Measurements from ENCODE around the gene CELF4. TPM values are rescaled to one million over a fixed set of nuclear protein-coding genes. Genes with fewer than 3 reads are reported as not detected.
A peak's percentile ranks its signal among the peaks of the same experiment; 100 is the strongest.

Gene CELF4
- total RNA-seq, 8 experiments from 2014 or later = 3.0 to 59.9 (median 38.7) TPM

- peaks cover 58 to 62% of the 10 kb centered on the region in 2 donors for H3K4me1 ChIP-seq (replicated peaks in 1 of 2)
- H3K4me3 ChIP-seq = no peak overlapping the region
- in situ Hi-C loops (cut with MboI; ENCODE audit: low pct_unique_long_range_greater_than_20kb in 2 of 9, low sequenced_read_pairs in 9 of 9, unreplicated experiment in 9 of 9) = loop anchor here in 2 of 9 experiments (25.0 kb wide), 2 partner anchors 178 to 203 kb away; no protein-coding TSS in a partner anchor
- ATAC-seq (replicated peaks in 6 of 8) = peak in 5 of 8 experiments; percentile 44 to 72 (median 71)
- no peak overlapping the region for H3K27ac ChIP-seq
- 80 to 100% methylated on average over 1 of the region's 9 CpGs; no CpG with 5 or more reads in 8 of the 10 experiments for WGBS, 10 experiments
Observed at GRCh38 chr18:37540424-37541138, 25.0 kb downstream of the CELF4 start.

GRCh38 chr18:37539236-37539635 is 26.4 kb downstream of the CELF4 start:
- in situ Hi-C loops (cut with MboI; ENCODE audit: low pct_unique_long_range_greater_than_20kb in 2 of 9, low sequenced_read_pairs in 9 of 9, unreplicated experiment in 9 of 9) = loop anchor here in 2 of 9 experiments (10.0 to 25.0 kb wide), 3 partner anchors 94 to 202 kb away; no protein-coding TSS in a partner anchor
- peak in 1 of 8 experiments; percentile 5 for ATAC-seq (replicated peaks in 6 of 8)
- Histone ChIP-seq H3K4me3 (no peak overlapping the region), H3K27ac (no peak overlapping the region), H3K4me1 (replicated peaks in 1 of 2) (peaks cover 68 to 71% of the 10 kb centered on the region in 2 donors)
- WGBS, 10 experiments = 22 to 85% methylated on average over 4 of the region's 4 CpGs; no CpG with 5 or more reads in 8 of the 10 experiments

GRCh38 chr18:37538526-37539205 is 26.9 kb downstream of the CELF4 start:
- no peak overlapping the region for H3K27ac ChIP-seq
- peaks cover 70 to 72% of the 10 kb centered on the region in 2 donors for H3K4me1 ChIP-seq (replicated peaks in 1 of 2)
- in situ Hi-C loops (cut with MboI; ENCODE audit: low pct_unique_long_range_greater_than_20kb in 2 of 9, low sequenced_read_pairs in 9 of 9, unreplicated experiment in 9 of 9) = loop anchor here in 2 of 9 experiments (10.0 to 25.0 kb wide), 3 partner anchors 94 to 201 kb away; no protein-coding TSS in a partner anchor
- ATAC-seq (replicated peaks in 6 of 8) = peak in 7 of 8 experiments; percentile 24 to 66 (median 50)
- 10 to 43% (median 33%) methylated on average over 2 to 11 of the region's 17 CpGs; no CpG with 5 or more reads in 2 of the 10 experiments for WGBS, 10 experiments
- peak overlapping the region in 1 of 5 donors; percentile 6 for H3K4me3 ChIP-seq

- H3K27ac ChIP-seq = no peak overlapping the region
- 0 to 100% (median 20%) methylated on average over 1 to 5 of the region's 23 CpGs; no CpG with 5 or more reads in 3 of the 10 experiments for whole genome bisulfite sequencing, 10 experiments
- H3K4me1 ChIP-seq (replicated peaks in 1 of 2) = peaks cover 76 to 77% of the 10 kb centered on the region in 2 donors
- ATAC-seq (replicated peaks in 6 of 8) = peak; percentile 43 to 92 (median 64)
- in situ Hi-C loops (cut with MboI; ENCODE audit: low pct_unique_long_range_greater_than_20kb in 2 of 9, low sequenced_read_pairs in 9 of 9, unreplicated experiment in 9 of 9) = loop anchor here in 2 of 9 experiments (10.0 to 25.0 kb wide), 3 partner anchors 93 to 201 kb away; no protein-coding TSS in a partner anchor
- no peak overlapping the region for H3K4me3 ChIP-seq
Observed at GRCh38 chr18:37537868-37538525, 27.6 kb downstream of the CELF4 start.

- Histone ChIP-seq H3K27ac (no peak overlapping the region), H3K4me1 (replicated peaks in 1 of 2) (peaks cover 76 to 80% of the 10 kb centered on the region in 2 donors), H3K4me3 (no peak overlapping the region)
- peak in 1 of 8 experiments; percentile 6 for ATAC-seq (replicated peaks in 6 of 8)
- in situ Hi-C loops (cut with MboI; ENCODE audit: low pct_unique_long_range_greater_than_20kb in 2 of 9, low sequenced_read_pairs in 9 of 9, unreplicated experiment in 9 of 9) = loop anchor here in 2 of 9 experiments (10.0 to 25.0 kb wide), 3 partner anchors 92 to 199 kb away; no protein-coding TSS in a partner anchor
- 57 to 100% (median 71%) methylated on average over 1 to 5 of the region's 9 CpGs; no CpG with 5 or more reads in 2 of the 10 experiments for WGBS, 10 experiments
Observed at GRCh38 chr18:37536656-37537055, 28.9 kb downstream of the CELF4 start.

GRCh38 chr18:37535968-37536367 is 29.6 kb downstream of the CELF4 start:
- 0 to 100% (median 70%) methylated on average over 1 to 3 of the region's 4 CpGs; no CpG with 5 or more reads in 5 of the 10 experiments for WGBS, 10 experiments
- in situ Hi-C loops (cut with MboI; ENCODE audit: low pct_unique_long_range_greater_than_20kb in 2 of 9, low sequenced_read_pairs in 9 of 9, unreplicated experiment in 9 of 9) = loop anchor here in 2 of 9 experiments (10.0 to 25.0 kb wide), 3 partner anchors 91 to 199 kb away; no protein-coding TSS in a partner anchor
- Histone ChIP-seq H3K27ac (no peak overlapping the region), H3K4me1 (replicated peaks in 1 of 2) (peaks cover 75 to 80% of the 10 kb centered on the region in 2 donors), H3K4me3 (no peak overlapping the region)
- ATAC-seq (replicated peaks in 6 of 8) = peak in 3 of 8 experiments; percentile 3 to 41 (median 20)

- 30 to 76% (median 49%) methylated on average over 3 to 9 of the region's 9 CpGs; no CpG with 5 or more reads in 4 of the 10 experiments for WGBS, 10 experiments
- H3K4me1 ChIP-seq (replicated peaks in 1 of 2) = peaks cover 62 to 74% of the 10 kb centered on the region in 2 donors
- peak overlapping the region; percentile 27 to 47 for H3K27ac ChIP-seq
- ATAC-seq (replicated peaks in 6 of 8) = peak in 6 of 8 experiments; percentile 9 to 36 (median 28)
- H3K4me3 ChIP-seq = no peak overlapping the region
- in situ Hi-C loops (cut with MboI; ENCODE audit: low pct_unique_long_range_greater_than_20kb in 2 of 9, low sequenced_read_pairs in 9 of 9, unreplicated experiment in 9 of 9) = loop anchor here in 2 of 9 experiments (10.0 to 25.0 kb wide), 3 partner anchors 90 to 197 kb away; no protein-coding TSS in a partner anchor
Observed at GRCh38 chr18:37534627-37535026, 31.0 kb downstream of the CELF4 start.

- ATAC-seq (replicated peaks in 6 of 8) = peak in 5 of 8 experiments; percentile 29 to 59 (median 54)
- Histone ChIP-seq H3K27ac (peak overlapping the region; percentile 27 to 47), H3K4me1 (replicated peaks in 1 of 2) (peaks cover 55 to 67% of the 10 kb centered on the region in 2 donors), H3K4me3 (no peak overlapping the region)
- in situ Hi-C loops (cut with MboI; ENCODE audit: low pct_unique_long_range_greater_than_20kb in 2 of 9, low sequenced_read_pairs in 9 of 9, unreplicated experiment in 9 of 9) = loop anchor here in 2 of 9 experiments (10.0 to 25.0 kb wide), 3 partner anchors 89 to 197 kb away; no protein-coding TSS in a partner anchor
- 0 to 100% (median 58%) methylated on average over 1 to 13 of the region's 22 CpGs; no CpG with 5 or more reads in 3 of the 10 experiments for WGBS, 10 experiments
Observed at GRCh38 chr18:37533647-37534584, 31.7 kb downstream of the CELF4 start.

GRCh38 chr18:37532917-37533316 is 32.7 kb downstream of the CELF4 start:
- Histone ChIP-seq H3K4me1 (replicated peaks in 1 of 2) (peaks cover 47 to 57% of the 10 kb centered on the region in 2 donors), H3K4me3 (no peak overlapping the region), H3K27ac (no peak overlapping the region)
- WGBS, 10 experiments = 62 to 100% (median 93%) methylated on average over 2 to 7 of the region's 9 CpGs; no CpG with 5 or more reads in 3 of the 10 experiments
- in situ Hi-C loops (cut with MboI; ENCODE audit: low pct_unique_long_range_greater_than_20kb in 2 of 9, low sequenced_read_pairs in 9 of 9, unreplicated experiment in 9 of 9) = loop anchor here in 2 of 9 experiments (10.0 to 25.0 kb wide), 3 partner anchors 88 to 196 kb away; no protein-coding TSS in a partner anchor
- ATAC-seq (replicated peaks in 6 of 8) = no peak

- Histone ChIP-seq H3K4me3 (no peak overlapping the region), H3K4me1 (replicated peaks in 1 of 2) (peaks cover 29 to 38% of the 10 kb centered on the region in 2 donors), H3K27ac (no peak overlapping the region)
- WGBS, 10 experiments = 0 to 100% (median 78%) methylated on average over 1 to 3 of the region's 4 CpGs; no CpG with 5 or more reads in 3 of the 10 experiments
- in situ Hi-C loops (cut with MboI; ENCODE audit: low pct_unique_long_range_greater_than_20kb in 2 of 9, low sequenced_read_pairs in 9 of 9, unreplicated experiment in 9 of 9) = loop anchor here in 2 of 9 experiments (10.0 to 25.0 kb wide), 3 partner anchors 85 to 193 kb away; no protein-coding TSS in a partner anchor
- peak in 3 of 8 experiments; percentile 35 to 45 (median 36) for ATAC-seq (replicated peaks in 6 of 8)
Observed at GRCh38 chr18:37529863-37530262, 35.7 kb downstream of the CELF4 start.

- H3K4me3 ChIP-seq = no peak overlapping the region
- 51 to 100% (median 84%) methylated on average over 1 to 6 of the region's 6 CpGs; no CpG with 5 or more reads in 4 of the 10 experiments for WGBS, 10 experiments
- H3K27ac ChIP-seq = no peak overlapping the region
- ATAC-seq (replicated peaks in 6 of 8) = no peak
- peaks cover 27 to 38% of the 10 kb centered on the region in 2 donors for H3K4me1 ChIP-seq (replicated peaks in 1 of 2)
- in situ Hi-C loops (cut with MboI; ENCODE audit: low pct_unique_long_range_greater_than_20kb in 2 of 9, low sequenced_read_pairs in 9 of 9, unreplicated experiment in 9 of 9) = loop anchor here in 2 of 9 experiments (25.0 kb wide), 2 partner anchors 167 to 192 kb away; no protein-coding TSS in a partner anchor
Observed at GRCh38 chr18:37529296-37529695, 36.3 kb downstream of the CELF4 start.
